Measurements from ENCODE around the gene OR10R2.
A peak's percentile ranks its signal among the peaks of the same experiment; 100 is the strongest.

The OR10R2 gene

DNA sequence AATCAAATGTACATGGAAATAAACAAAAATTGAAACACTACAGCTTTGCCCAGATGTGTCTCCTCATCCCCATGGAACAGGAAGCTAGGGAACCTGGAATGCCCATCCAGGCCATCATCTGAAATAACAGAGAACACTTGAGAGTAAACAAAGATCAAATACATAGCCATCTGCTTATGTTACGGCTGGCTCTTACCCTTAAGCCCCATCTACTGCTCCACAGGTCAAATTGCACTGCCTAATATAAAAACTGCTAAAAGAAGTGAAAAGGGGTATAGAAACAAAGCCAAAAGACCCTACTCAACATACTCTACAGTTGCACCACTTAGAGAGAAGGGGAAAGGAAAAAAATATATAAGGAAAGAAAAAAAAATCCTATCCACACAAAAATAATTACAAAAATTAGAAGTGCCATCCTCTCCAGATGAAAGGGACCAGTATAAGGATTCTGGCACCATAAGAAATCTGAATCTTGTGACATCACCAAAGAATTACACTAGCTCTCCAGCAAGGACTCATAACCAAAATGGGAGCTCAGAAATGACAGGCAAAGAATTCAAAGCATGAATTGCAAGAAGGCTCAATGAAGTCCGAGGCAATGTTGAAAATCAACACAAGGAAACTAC, 55.3 kb downstream of the OR10R2 start:
- H3K4me3 ChIP-seq (ENCODE audit: low read length): no peak overlapping the region
- H3K4me1 ChIP-seq (ENCODE audit: control insufficient read depth, low read length): no peaks in the 10 kb centered on the region
- H3K4me2 ChIP-seq (ENCODE audit: low read length): no peak overlapping the region
- no peaks in the 10 kb centered on the region for H3K36me3 ChIP-seq (ENCODE audit: control insufficient read depth, low read length)
- no peaks in the 10 kb centered on the region for H3K9me3 ChIP-seq (ENCODE audit: control insufficient read depth, insufficient read depth, low read length)
- H3K79me2 ChIP-seq (ENCODE audit: control insufficient read depth, low read length): no peaks in the 10 kb centered on the region
- TF ChIP-seq, protein P1, sequence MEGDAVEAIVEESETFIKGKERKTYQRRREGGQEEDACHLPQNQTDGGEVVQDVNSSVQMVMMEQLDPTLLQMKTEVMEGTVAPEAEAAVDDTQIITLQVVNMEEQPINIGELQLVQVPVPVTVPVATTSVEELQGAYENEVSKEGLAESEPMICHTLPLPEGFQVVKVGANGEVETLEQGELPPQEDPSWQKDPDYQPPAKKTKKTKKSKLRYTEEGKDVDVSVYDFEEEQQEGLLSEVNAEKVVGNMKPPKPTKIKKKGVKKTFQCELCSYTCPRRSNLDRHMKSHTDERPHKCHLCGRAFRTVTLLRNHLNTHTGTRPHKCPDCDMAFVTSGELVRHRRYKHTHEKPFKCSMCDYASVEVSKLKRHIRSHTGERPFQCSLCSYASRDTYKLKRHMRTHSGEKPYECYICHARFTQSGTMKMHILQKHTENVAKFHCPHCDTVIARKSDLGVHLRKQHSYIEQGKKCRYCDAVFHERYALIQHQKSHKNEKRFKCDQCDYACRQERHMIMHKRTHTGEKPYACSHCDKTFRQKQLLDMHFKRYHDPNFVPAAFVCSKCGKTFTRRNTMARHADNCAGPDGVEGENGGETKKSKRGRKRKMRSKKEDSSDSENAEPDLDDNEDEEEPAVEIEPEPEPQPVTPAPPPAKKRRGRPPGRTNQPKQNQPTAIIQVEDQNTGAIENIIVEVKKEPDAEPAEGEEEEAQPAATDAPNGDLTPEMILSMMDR (IDR thresholded peaks at IDR 0.05; ENCODE audit: low read depth, low read length, poor library complexity, severe bottlenecking): peak; percentile 56
- TF ChIP-seq EZH2phosphoT487 (IDR thresholded peaks at IDR 0.05; ENCODE audit: borderline replicate concordance, low read length): no peak
- H3K9me2 ChIP-seq (replicated peaks; ENCODE audit: control insufficient read depth, low read length): no peaks in the 10 kb centered on the region
- H4K20me1 ChIP-seq (ENCODE audit: control insufficient read depth, insufficient read depth, low read depth, low read length): no peaks in the 10 kb centered on the region
- H3K27ac ChIP-seq (ENCODE audit: low read depth, low read length): no peak overlapping the region
- no peaks in the 10 kb centered on the region for H3F3A ChIP-seq (ENCODE audit: control insufficient read depth, insufficient read depth)
- no peaks in the 10 kb centered on the region for H3K27me3 ChIP-seq (ENCODE audit: control insufficient read depth, low read length)
